ENCODE results near the gene C1orf185. TPM values are rescaled to one million over a fixed set of nuclear protein-coding genes. Genes with fewer than 3 reads are reported as not detected.

Gene C1orf185
- total and polyA plus RNA-seq, 9 of the 15 experiments (the other 6 are each of a cell fraction or from before 2014, with no cell fraction given), result not detected

- Histone ChIP-seq H3K4me2 (ENCODE audit: insufficient read depth, low read length) (no peak overlapping the region), H3K27me3 (ENCODE audit: control insufficient read depth in 2 of 2, insufficient read depth in 2 of 2, low read length in 2 of 2) (peaks cover 7 to 15% of the 10 kb centered on the region in 2 experiments; a peak in 4 of 5 replicates), H3K9ac (ENCODE audit: insufficient read depth in 1 of 2, low read depth in 2 of 2, low read length in 2 of 2) (no peak overlapping the region), H3K36me3 (ENCODE audit: control insufficient read depth, insufficient read depth, low read length) (no peaks in the 10 kb centered on the region), H3K79me2 (ENCODE audit: control insufficient read depth, insufficient read depth, low read length) (no peaks in the 10 kb centered on the region), H3K4me1 (replicated peaks in 1 of 2; ENCODE audit: control insufficient read depth in 2 of 2, insufficient read depth in 2 of 2, low read length in 2 of 2) (no peaks in the 10 kb centered on the region), H2AFZ (ENCODE audit: low read depth, low read length) (no peak overlapping the region), H3K4me3 (no peak overlapping the region), H3K27ac (ENCODE audit: extremely low read depth, low read depth, low read length) (no peak overlapping the region), H3K9me3 (replicated peaks; ENCODE audit: control insufficient read depth, insufficient read depth, low read depth, low read length) (no peaks in the 10 kb centered on the region), H3K9me1 (ENCODE audit: control insufficient read depth, insufficient read depth, low read length) (no peaks in the 10 kb centered on the region), H4K20me1 (replicated peaks; ENCODE audit: control insufficient read depth, insufficient read depth, low read length) (no peaks in the 10 kb centered on the region)
- intact Hi-C loops (cut with micrococcal nuclease) (no loop called here), in situ Hi-C loops (cut with MboI) (no loop called here)
- BruUV-seq (replicated peaks), result no TSS peak
- DNase-seq (ENCODE audit: extremely low read depth in 1 of 4, low spot score in 3 of 4) (no peak), FAIRE-seq (no peak), ATAC-seq (no peak)
- CTCF ChIA-PET (ENCODE audit: low intra/inter-chr PET ratio), result no interaction called here
- TF ChIP-seq CBX3 (IDR thresholded peaks at IDR 0.05; ENCODE audit: borderline replicate concordance in 1 of 2, low read length in 2 of 2) (no peak), SMAD1 (IDR thresholded peaks at IDR 0.05; ENCODE audit: low read depth, low read length, partially characterized antibody) (no peak), MED1 (CRISPR knock-in tag; IDR thresholded peaks at IDR 0.05; ENCODE audit: borderline replicate concordance) (no peak), PREB (CRISPR knock-in tag; IDR thresholded peaks at IDR 0.05) (no peak)
- TF ChIP-seq, protein P1, sequence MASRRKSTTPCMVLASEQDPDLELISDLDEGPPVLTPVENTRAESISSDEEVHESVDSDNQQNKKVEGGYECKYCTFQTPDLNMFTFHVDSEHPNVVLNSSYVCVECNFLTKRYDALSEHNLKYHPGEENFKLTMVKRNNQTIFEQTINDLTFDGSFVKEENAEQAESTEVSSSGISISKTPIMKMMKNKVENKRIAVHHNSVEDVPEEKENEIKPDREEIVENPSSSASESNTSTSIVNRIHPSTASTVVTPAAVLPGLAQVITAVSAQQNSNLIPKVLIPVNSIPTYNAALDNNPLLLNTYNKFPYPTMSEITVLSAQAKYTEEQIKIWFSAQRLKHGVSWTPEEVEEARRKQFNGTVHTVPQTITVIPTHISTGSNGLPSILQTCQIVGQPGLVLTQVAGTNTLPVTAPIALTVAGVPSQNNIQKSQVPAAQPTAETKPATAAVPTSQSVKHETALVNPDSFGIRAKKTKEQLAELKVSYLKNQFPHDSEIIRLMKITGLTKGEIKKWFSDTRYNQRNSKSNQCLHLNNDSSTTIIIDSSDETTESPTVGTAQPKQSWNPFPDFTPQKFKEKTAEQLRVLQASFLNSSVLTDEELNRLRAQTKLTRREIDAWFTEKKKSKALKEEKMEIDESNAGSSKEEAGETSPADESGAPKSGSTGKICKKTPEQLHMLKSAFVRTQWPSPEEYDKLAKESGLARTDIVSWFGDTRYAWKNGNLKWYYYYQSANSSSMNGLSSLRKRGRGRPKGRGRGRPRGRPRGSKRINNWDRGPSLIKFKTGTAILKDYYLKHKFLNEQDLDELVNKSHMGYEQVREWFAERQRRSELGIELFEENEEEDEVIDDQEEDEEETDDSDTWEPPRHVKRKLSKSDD (conservative IDR thresholded peaks at IDR 0.05; ENCODE audit: low read length), result no peak
- TF ChIP-seq, protein P2, sequence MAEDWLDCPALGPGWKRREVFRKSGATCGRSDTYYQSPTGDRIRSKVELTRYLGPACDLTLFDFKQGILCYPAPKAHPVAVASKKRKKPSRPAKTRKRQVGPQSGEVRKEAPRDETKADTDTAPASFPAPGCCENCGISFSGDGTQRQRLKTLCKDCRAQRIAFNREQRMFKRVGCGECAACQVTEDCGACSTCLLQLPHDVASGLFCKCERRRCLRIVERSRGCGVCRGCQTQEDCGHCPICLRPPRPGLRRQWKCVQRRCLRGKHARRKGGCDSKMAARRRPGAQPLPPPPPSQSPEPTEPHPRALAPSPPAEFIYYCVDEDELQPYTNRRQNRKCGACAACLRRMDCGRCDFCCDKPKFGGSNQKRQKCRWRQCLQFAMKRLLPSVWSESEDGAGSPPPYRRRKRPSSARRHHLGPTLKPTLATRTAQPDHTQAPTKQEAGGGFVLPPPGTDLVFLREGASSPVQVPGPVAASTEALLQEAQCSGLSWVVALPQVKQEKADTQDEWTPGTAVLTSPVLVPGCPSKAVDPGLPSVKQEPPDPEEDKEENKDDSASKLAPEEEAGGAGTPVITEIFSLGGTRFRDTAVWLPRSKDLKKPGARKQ (CRISPR knock-in tag; IDR thresholded peaks at IDR 0.05), result no peak
- TF ChIP-seq, protein P3, sequence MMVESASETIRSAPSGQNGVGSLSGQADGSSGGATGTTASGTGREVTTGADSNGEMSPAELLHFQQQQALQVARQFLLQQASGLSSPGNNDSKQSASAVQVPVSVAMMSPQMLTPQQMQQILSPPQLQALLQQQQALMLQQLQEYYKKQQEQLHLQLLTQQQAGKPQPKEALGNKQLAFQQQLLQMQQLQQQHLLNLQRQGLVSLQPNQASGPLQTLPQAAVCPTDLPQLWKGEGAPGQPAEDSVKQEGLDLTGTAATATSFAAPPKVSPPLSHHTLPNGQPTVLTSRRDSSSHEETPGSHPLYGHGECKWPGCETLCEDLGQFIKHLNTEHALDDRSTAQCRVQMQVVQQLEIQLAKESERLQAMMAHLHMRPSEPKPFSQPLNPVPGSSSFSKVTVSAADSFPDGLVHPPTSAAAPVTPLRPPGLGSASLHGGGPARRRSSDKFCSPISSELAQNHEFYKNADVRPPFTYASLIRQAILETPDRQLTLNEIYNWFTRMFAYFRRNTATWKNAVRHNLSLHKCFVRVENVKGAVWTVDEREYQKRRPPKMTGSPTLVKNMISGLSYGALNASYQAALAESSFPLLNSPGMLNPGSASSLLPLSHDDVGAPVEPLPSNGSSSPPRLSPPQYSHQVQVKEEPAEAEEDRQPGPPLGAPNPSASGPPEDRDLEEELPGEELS (CRISPR knock-in tag; IDR thresholded peaks at IDR 0.05; ENCODE audit: borderline replicate concordance), result no peak
- 0% methylated on average over 3 of the region's 3 CpGs for WGBS (ENCODE audit: insufficient coverage, low coverage, missing lambda C conversion rate)
- POLR2A ChIA-PET, result interaction anchor here (1.1 to 2.6 kb wide), 2 partner anchors 10 to 11 kb away, joined by 3 to 5 read pairs; no protein-coding TSS in a partner anchor
Observed at GRCh38 chr1:51131185-51131584, 29.2 kb downstream of the C1orf185 start.

Data from K562 (cell line).